Lower lobe of right lung (tissue), 2 donors: ENCODE measurements around the gene HAUS7. TPM values are rescaled to one million over a fixed set of nuclear protein-coding genes. Genes with fewer than 3 reads are reported as not detected.

ENCODE experiments used
- ATAC-seq, 2 donors: fragments of 200-7000 bp; cut with Tn5 transposase; one replicate each; pipeline ENCODE4 v1.9.1; 2020 to 2022; ENCODE audit warnings: mild to moderate bottlenecking in 2 of 2, moderate library complexity in 2 of 2
- DNase-seq: peaks from one replicate; pipeline ENCODE4 v3.0.0-alpha.2; 2020
- H3K27ac ChIP-seq: fragments of 200-600 bp; one replicate; pipeline ENCODE4 v1.8.0; 2022
- H3K27me3 ChIP-seq: fragments of 200-600 bp; one replicate; pipeline ENCODE4 v1.8.0; 2022; ENCODE audit warnings: low read depth
- H3K36me3 ChIP-seq: fragments of 200-600 bp; one replicate; pipeline ENCODE4 v1.8.0; 2022; ENCODE audit warnings: mild to moderate bottlenecking
- H3K4me1 ChIP-seq: fragments of 200-600 bp; one replicate; pipeline ENCODE4 v1.8.0; 2022
- H3K4me3 ChIP-seq: fragments of 200-600 bp; one replicate; pipeline ENCODE4 v1.8.0; 2022; ENCODE audit warnings: mild to moderate bottlenecking
- H3K9me3 ChIP-seq: fragments of 200-600 bp; one replicate; pipeline ENCODE4 v1.8.0; 2022
- intact Hi-C: fragments of 100-400 bp; cut with DNase I; formaldehyde crosslinking; loops from one replicate; pipeline ENCODE4 v1.11.0; 2022
- total RNA-seq: library from RNA; stranded (reverse); fragmentation: NEBNext Ultra II Directional; extraction: Animal tissue kit (Norgen Biotek cat#: 25700); gene quantifications from one replicate; pipeline ENCODE4 v1.2.1, GENCODE V29; 2021
- TF ChIP-seq, protein P1 (sequence below): fragments of 200-600 bp; IDR thresholded peaks from one replicate; pipeline ENCODE4 v1.8.0; 2022; ENCODE audit warnings: antibody characterized with exemption, mild to moderate bottlenecking
- donor health status: DM: no; HTN: yes; CAD: no; lungs with severe emphysema.

The HAUS7 gene
- total RNA-seq, 1 donor from 2014 or later = 22.7 TPM

DNA sequence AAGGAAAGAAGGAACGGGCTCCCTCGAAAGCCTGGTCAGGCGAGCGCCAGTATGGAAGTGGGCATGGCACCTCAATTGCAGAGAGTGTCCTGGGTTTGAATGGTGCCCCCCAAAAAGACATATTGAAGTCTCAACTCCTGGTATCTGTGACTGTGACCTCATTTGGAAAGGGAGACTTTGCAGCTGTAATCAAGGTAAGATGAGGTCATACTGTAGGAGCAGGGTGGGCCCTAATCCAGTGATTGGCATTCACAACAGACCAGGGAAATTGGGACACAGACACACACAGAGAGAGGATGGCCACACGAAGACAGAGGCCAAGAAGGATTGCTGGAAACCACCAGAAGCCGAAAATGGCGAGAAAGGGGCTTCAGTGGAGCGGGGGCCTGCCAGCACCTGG lies 52.7 kb downstream of the HAUS7 start:
- Histone ChIP-seq H3K4me3 (no peak overlapping the region), H3K27me3 (no peaks in the 10 kb centered on the region), H3K27ac (no peak overlapping the region), H3K36me3 (no peaks in the 10 kb centered on the region), H3K9me3 (no peaks in the 10 kb centered on the region), H3K4me1 (peaks cover under 1% of the 10 kb centered on the region)
- intact Hi-C loops = no loop called here
- DNase-seq = no peak
- no peak for ATAC-seq
- TF ChIP-seq, protein P1, sequence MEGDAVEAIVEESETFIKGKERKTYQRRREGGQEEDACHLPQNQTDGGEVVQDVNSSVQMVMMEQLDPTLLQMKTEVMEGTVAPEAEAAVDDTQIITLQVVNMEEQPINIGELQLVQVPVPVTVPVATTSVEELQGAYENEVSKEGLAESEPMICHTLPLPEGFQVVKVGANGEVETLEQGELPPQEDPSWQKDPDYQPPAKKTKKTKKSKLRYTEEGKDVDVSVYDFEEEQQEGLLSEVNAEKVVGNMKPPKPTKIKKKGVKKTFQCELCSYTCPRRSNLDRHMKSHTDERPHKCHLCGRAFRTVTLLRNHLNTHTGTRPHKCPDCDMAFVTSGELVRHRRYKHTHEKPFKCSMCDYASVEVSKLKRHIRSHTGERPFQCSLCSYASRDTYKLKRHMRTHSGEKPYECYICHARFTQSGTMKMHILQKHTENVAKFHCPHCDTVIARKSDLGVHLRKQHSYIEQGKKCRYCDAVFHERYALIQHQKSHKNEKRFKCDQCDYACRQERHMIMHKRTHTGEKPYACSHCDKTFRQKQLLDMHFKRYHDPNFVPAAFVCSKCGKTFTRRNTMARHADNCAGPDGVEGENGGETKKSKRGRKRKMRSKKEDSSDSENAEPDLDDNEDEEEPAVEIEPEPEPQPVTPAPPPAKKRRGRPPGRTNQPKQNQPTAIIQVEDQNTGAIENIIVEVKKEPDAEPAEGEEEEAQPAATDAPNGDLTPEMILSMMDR = no peak

GRCh38 chrX:153416781-153417450 lies 53.5 kb downstream of the HAUS7 start:
- Histone ChIP-seq H3K27ac (no peak overlapping the region), H3K36me3 (no peaks in the 10 kb centered on the region), H3K4me3 (no peak overlapping the region), H3K27me3 (no peaks in the 10 kb centered on the region), H3K4me1 (peaks cover 8% of the 10 kb centered on the region), H3K9me3 (no peaks in the 10 kb centered on the region)
- DNase-seq (no peak), ATAC-seq (no peak)
- intact Hi-C loops = no loop called here
- TF ChIP-seq, protein P1 = no peak

DNA sequence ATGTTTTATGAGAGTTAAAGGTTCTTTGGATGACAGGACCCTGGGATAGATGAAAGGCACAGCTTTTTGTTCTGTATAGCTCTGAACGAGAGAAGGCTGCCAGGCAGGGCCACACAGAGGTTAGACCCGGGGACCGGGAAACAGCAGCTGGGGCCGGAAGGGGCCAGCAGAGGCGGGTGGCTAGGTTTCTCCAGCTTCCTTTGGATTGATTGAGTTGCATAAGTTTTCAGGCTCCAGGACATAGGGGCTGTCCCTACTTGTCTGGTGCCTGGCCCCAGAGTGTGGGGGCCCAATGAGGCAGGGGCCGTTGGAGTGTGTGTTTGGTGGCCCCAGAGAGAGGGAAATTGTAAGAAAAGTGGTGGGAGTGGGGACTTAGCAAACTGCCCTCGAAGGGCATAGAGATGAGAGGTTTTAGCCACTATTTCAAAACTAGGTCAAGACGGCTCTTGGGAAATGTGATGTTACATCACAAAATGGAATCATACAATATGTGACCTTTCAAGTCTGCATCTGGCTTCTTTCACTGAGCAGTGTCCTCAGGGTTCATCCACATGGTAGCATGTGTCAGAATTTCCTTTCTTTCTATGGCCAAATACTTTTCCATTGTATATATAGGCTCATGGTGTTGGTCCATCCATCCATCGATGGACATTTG lies 55.4 kb downstream of the HAUS7 start:
- H3K4me3 ChIP-seq = no peak overlapping the region
- peak; percentile 47 for DNase-seq
- H3K36me3 ChIP-seq = no peaks in the 10 kb centered on the region
- peak; percentile 53 to 59 for ATAC-seq
- H3K27me3 ChIP-seq = no peaks in the 10 kb centered on the region
- H3K9me3 ChIP-seq = no peaks in the 10 kb centered on the region
- TF ChIP-seq, protein P1 = no peak
- no peak overlapping the region for H3K27ac ChIP-seq
- intact Hi-C loops = no loop called here
- peaks cover 10% of the 10 kb centered on the region for H3K4me1 ChIP-seq

GRCh38 chrX:153413731-153414130 lies 56.6 kb downstream of the HAUS7 start:
- Histone ChIP-seq H3K4me1 (peaks cover 10% of the 10 kb centered on the region), H3K27ac (no peak overlapping the region), H3K27me3 (no peaks in the 10 kb centered on the region), H3K4me3 (no peak overlapping the region), H3K36me3 (no peaks in the 10 kb centered on the region), H3K9me3 (no peaks in the 10 kb centered on the region)
- TF ChIP-seq, protein P1 = no peak
- ATAC-seq (no peak), DNase-seq (no peak)
- intact Hi-C loops = no loop called here

GRCh38 chrX:153412746-153413720 lies 57.3 kb downstream of the HAUS7 start:
- intact Hi-C loops = no loop called here
- TF ChIP-seq, protein P1 = no peak
- peak overlapping the region; percentile 61 for H3K4me3 ChIP-seq
- H3K4me1 ChIP-seq = peaks cover 10% of the 10 kb centered on the region
- no peak for DNase-seq
- no peaks in the 10 kb centered on the region for H3K9me3 ChIP-seq
- H3K36me3 ChIP-seq = no peaks in the 10 kb centered on the region
- no peaks in the 10 kb centered on the region for H3K27me3 ChIP-seq
- no peak overlapping the region for H3K27ac ChIP-seq
- no peak for ATAC-seq
